NCI-H146 treated with DMSO at 0.1 percent for 48 hours (cell line): ENCODE results near the gene FMN2.

ENCODE experiments used
- DNase-seq: peaks from one replicate; lab custom pipeline; 2025; ENCODE audit not compliant: unreplicated experiment; lab: John Stamatoyannopoulos, UW

Gene FMN2

GRCh38 chr1:240091614-240092300, at the start of gene FMN2:
Gene FMN2, plus strand, starts transcription at chr1:240091883. Its CDS starts 227 bp downstream, at chr1:240092110.
- DNase-seq, result peak; percentile 74

- no peak for DNase-seq
Measured at GRCh38 chr1:240044620-240045019, 47.1 kb upstream of the FMN2 start.

- DNase-seq, result no peak
Measured at GRCh38 chr1:240046000-240046399, 45.7 kb upstream of the FMN2 start.

- DNase-seq, result no peak
Measured at GRCh38 chr1:240054109-240054701, 37.5 kb upstream of the FMN2 start.

- DNase-seq, result no peak
Measured at GRCh38 chr1:240055936-240056335, 35.7 kb upstream of the FMN2 start.

GRCh38 chr1:240056350-240056749, 35.3 kb upstream of the FMN2 start:
- no peak for DNase-seq

GRCh38 chr1:240058049-240058448, 33.6 kb upstream of the FMN2 start:
- no peak for DNase-seq

- DNase-seq, result no peak
Measured at GRCh38 chr1:240068961-240069360, 22.7 kb upstream of the FMN2 start.

GRCh38 chr1:240070188-240070587, 21.5 kb upstream of the FMN2 start:
- no peak for DNase-seq

- DNase-seq, result no peak
Measured at GRCh38 chr1:240073097-240073496, 18.6 kb upstream of the FMN2 start.

- DNase-seq, result no peak
Measured at GRCh38 chr1:240074422-240074821, 17.3 kb upstream of the FMN2 start.

- no peak for DNase-seq
Measured at GRCh38 chr1:240074908-240075307, 16.8 kb upstream of the FMN2 start.

- no peak for DNase-seq
Measured at GRCh38 chr1:240084337-240084736, 7.3 kb upstream of the FMN2 start.

GRCh38 chr1:240084749-240085148, 6.9 kb upstream of the FMN2 start:
- no peak for DNase-seq

GRCh38 chr1:240086726-240087125, 5.0 kb upstream of the FMN2 start:
- no peak for DNase-seq

- DNase-seq, result no peak
Measured at GRCh38 chr1:240090014-240090413, 1.7 kb upstream of the FMN2 start.

- no peak for DNase-seq
Measured at GRCh38 chr1:240090957-240091600, 604 bp upstream of the FMN2 start.

GRCh38 chr1:240092301-240093119, 827 bp downstream of the FMN2 start:
- DNase-seq, result peak; percentile 8

- DNase-seq, result peak; percentile 22
Measured at GRCh38 chr1:240093120-240093961, 1.7 kb downstream of the FMN2 start.

- DNase-seq, result no peak
Measured at GRCh38 chr1:240094041-240094722, 2.5 kb downstream of the FMN2 start.
